Melanocyte of skin (primary cell): ENCODE results near the gene TASP1. TPM values are rescaled to one million over a fixed set of nuclear protein-coding genes. Genes with fewer than 3 reads are reported as not detected.

Experiments used
- total RNA-seq, 2 donors: library from RNA; depleted of rRNA; stranded (reverse); fragments of >200 nt; gene quantifications; 2 replicates each; pipeline ENCODE4 v1.2.3, GENCODE V29; 2012

Gene TASP1
- total RNA-seq: 10 to 100 TPM; 17.0 to 18.6 TPM

GRCh38 chr20:13638496-13639149 lies at the start of gene TASP1:
TASP1 (minus strand) TSS chr20:13638932; CDS start chr20:13630078, 8,854 bp downstream.

Other genes starting within 250 kb of the TASP1 start
- 1 to 10 TPM; 6.5 to 8.0 TPM for gene ESF1, start 146.0 kb upstream of the TASP1 start, total RNA-seq
- gene NDUFAF5, start 146.1 kb upstream of the TASP1 start, total RNA-seq: 10 to 100 TPM; 12.4 to 35.3 TPM